ENCODE data around the gene TMEM74B.

Gene TMEM74B

DNA sequence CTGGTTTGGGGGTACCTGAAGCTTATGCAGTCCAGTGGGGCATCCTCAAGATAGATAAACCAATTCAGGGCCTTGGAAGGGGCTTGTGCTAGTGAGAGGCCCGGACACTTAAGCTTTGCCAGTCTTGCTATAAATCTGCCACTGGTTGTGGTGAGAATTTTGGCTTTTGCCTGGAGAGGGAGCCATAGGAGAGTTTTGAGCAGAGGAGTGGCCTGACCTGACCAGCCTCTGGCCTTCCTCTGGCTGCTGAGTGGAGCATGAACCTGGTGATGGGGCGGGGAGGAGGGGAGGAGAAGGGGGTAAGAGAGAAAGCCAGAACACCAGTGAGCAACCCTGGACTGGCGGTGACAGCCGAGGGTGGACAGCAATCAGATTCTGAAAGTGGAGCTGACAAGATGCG is 7.1 kb downstream of the TMEM74B start:
- TF ChIP-seq, protein P1, sequence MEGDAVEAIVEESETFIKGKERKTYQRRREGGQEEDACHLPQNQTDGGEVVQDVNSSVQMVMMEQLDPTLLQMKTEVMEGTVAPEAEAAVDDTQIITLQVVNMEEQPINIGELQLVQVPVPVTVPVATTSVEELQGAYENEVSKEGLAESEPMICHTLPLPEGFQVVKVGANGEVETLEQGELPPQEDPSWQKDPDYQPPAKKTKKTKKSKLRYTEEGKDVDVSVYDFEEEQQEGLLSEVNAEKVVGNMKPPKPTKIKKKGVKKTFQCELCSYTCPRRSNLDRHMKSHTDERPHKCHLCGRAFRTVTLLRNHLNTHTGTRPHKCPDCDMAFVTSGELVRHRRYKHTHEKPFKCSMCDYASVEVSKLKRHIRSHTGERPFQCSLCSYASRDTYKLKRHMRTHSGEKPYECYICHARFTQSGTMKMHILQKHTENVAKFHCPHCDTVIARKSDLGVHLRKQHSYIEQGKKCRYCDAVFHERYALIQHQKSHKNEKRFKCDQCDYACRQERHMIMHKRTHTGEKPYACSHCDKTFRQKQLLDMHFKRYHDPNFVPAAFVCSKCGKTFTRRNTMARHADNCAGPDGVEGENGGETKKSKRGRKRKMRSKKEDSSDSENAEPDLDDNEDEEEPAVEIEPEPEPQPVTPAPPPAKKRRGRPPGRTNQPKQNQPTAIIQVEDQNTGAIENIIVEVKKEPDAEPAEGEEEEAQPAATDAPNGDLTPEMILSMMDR (IDR thresholded peaks at IDR 0.05; ENCODE audit: extremely low read depth, missing control alignments) = no peak
- DNase-seq (ENCODE audit: low spot score) = no peak

DNA sequence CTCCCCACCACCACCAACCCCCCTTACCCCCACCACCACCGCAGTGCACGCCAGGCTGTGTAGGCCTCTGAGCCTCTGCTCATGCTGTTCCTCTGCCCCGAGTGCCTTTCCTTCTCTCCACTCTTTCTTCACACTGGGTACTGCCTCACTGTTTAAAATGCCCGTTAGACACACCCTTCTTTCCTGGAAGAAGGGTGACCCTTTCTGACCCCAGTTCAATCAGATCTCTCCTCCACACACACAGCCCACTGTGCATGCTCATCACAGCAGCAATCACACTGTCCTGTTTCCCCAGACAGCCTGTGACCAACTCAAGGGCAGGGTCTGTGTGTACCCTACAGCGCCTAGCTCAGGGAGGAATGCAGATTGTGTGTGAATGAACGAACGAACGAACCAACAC is 10.0 kb downstream of the TMEM74B start:
- DNase-seq (ENCODE audit: low spot score) = no peak
- TF ChIP-seq, protein P1 (IDR thresholded peaks at IDR 0.05; ENCODE audit: extremely low read depth, missing control alignments) = no peak

DNA sequence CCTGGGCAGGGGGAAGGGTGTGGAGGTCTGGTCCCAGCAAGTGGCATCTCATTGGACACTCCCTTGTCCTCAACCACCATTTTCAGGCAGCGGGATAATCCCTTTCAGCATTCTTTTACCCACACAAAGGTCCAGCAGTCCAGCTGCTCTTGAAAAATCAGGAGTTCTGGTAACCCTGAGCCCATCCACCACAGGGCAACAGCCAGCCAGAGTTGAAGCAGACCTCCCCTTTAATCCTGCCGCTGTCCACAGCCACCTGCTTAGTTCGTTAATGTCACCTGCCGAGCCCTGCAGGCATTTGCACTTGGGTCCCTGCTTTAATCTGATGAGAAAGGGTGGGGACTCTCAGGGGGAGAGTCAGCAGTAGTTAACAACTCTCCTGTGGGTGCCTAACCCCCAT is 11.1 kb downstream of the TMEM74B start:
- no peak for DNase-seq (ENCODE audit: low spot score)
- TF ChIP-seq, protein P1 (IDR thresholded peaks at IDR 0.05; ENCODE audit: extremely low read depth, missing control alignments) = no peak

DNA sequence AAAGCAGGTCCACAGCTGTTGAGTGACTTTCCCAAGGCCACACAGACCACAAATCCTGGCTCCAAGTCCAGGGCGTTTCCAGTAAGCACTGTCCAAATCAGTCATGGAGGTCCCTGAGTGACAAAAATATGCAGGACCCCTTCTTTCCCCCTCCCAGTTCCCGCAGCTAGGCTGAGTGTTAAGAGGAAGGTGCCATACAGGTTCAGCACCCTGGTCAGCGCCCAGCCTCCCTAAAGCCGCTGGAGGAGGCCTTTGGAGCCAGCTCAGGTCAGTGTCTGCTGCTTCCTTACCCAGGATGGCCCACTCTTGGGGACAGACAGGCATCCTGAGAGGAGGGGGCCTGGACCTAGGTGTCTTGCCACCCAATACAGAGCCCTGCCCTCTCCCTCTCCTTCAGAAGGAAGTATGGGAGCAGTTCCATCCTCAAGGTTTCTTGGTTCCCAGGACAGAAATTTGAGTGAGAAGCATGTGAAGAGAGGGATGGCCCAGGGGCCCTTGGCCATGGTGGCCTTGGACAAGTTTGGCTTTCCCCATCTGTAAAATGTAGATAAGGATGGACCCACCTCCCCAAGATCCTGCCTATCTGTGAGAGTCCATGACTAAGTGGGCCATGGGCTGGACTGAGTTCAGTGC is 13.2 kb downstream of the TMEM74B start:
- TF ChIP-seq, protein P1 (IDR thresholded peaks at IDR 0.05; ENCODE audit: extremely low read depth, missing control alignments) = no peak
- DNase-seq (ENCODE audit: low spot score) = no peak

DNA sequence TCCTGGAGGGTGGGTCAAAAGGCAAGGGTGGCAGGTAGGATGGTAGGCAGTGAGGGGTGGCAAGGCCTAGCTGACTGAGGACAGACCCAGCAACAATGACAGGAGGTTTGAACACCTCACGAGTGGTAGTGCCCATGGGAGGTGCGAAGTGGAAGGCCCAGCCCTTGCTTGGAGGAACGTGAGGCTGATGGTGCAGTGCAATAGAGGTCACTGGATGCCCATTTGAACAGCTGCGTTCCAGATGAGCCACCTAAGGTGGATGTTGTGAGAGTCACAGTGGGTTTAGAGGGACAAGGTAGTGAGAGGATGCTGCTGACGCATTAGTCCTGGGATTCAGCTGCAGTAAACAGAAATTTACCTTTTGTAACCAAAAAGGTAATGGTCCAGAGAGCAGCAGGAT is 15.6 kb downstream of the TMEM74B start:
- DNase-seq (ENCODE audit: low spot score) = no peak
- TF ChIP-seq, protein P1 (IDR thresholded peaks at IDR 0.05; ENCODE audit: extremely low read depth, missing control alignments) = no peak

DNA sequence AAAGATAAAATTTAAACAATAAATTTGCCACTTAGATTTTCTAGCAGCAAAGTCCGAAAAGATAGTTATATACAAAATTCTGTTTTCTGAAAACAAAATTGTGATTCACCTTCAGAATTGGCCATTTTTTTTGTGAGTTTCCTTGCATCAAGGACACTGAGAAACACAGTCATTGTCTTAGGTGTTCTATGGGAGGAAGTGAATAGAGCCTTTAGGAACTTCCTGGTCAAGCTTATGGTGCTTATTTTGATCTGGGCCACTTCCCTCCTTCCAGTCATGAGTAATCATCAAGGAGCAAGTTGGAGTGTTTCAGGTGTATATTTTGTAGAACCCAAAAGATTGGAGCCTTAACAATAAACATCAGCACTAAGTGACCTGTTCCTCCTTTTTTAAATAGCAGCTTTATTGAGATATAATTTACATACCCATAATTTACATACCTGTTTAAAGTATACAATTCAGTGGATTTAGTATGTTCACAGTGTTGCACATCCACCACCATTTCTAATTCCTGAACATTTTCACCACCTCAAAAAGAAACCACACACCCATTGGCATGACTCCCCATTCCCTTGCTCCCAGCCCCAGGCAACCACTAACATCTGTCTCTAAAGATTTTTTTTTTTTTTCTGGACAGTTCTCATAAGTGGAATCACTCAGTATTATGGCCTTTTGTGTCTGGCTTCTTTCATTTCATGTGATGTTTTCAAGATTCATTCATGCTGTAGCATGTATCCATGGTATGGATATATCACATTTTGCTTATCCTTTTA is 17.6 kb downstream of the TMEM74B start:
- DNase-seq (ENCODE audit: low spot score) = no peak
- TF ChIP-seq, protein P1 (IDR thresholded peaks at IDR 0.05; ENCODE audit: extremely low read depth, missing control alignments) = no peak

DNA sequence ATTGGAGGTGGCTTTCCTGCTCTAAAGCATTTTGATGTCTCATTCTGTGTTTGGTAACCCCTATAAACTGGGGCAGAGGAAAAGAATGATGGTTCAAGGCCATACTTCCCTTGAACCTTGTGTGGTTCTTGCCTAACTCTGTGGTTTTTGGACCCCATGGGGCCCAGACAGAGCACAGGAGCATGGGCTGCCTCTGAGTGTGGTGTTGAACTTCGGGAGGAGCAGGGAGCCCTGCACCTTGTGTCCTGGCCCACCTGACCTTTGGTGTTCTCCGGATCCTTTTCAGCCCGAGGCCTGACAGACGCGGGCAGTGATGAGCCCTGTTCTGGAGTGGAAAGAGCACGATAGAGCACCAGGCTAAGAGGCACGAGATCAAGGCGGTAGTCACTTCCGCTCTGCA is 18.8 kb downstream of the TMEM74B start:
- TF ChIP-seq, protein P1 (IDR thresholded peaks at IDR 0.05; ENCODE audit: extremely low read depth, missing control alignments) = no peak
- DNase-seq (ENCODE audit: low spot score) = no peak
